Measurements from ENCODE around the gene PLAAT5. TPM values are rescaled to one million over a fixed set of nuclear protein-coding genes. Genes with fewer than 3 reads are reported as not detected.

The PLAAT5 gene
- total RNA-seq, 4 donors from 2014 or later, result 0.34 to 1.1 (median 0.59) TPM

DNA sequence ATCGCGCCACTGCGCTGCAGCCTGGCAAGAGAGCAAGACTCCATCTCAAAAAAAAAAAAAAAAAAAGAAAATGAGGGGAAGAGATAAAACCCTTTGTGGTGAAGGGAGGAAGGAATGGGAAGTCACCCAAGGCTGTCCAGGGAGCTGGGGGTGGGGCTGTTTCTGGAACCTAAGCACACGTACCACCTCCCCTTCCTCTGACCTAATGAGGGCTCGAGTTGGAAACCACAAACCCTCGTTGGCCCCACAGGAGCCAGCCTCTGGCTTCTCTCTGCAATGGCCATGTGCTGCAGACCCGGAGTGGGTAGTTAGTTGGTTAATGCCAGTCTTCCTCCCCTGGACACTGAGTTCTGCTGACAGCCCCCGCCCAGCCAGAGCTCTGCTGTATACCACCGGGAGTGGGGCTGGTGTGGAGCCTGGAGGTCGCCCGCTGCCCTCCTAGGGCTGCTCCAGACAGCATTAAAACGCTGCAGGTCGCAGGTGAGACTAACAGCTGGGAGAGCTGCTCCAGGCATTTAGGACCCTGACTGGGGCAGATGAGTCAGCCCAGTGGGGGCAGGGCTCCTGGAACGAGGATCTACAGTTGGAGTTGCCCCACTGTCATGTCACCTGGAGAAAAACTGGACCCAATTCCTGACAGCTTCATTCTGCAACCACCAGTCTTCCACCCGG lies 15.0 kb upstream of the PLAAT5 start, which contains the start of gene LGALS12:
LGALS12 (plus strand) TSS at position 228 of the 672 bp plus-strand sequence; CDS start at position 603, 375 bp downstream.
- Histone ChIP-seq H3K27me3 (no peaks in the 10 kb centered on the region), H3K36me3 (no peaks in the 10 kb centered on the region), H3K4me3 (replicated peaks in 1 of 3) (no peak within 1 kb of the TSS), H3K4me1 (peaks cover 0 to 15% of the 10 kb centered on the region in 2 donors), H3K9me3 (no peaks in the 10 kb centered on the region), H3K27ac (no peak within 1 kb of the TSS)
- no peak for DNase-seq
- 73% methylated on average over 12 to 15 of the region's 15 CpGs for WGBS, 2 donors
- TF ChIP-seq POLR2A (IDR thresholded peaks at IDR 0.05) (no peak), CTCF (IDR thresholded peaks at IDR 0.05) (no peak)
- intact Hi-C loops (cut with DNase I), result no loop called here

DNA sequence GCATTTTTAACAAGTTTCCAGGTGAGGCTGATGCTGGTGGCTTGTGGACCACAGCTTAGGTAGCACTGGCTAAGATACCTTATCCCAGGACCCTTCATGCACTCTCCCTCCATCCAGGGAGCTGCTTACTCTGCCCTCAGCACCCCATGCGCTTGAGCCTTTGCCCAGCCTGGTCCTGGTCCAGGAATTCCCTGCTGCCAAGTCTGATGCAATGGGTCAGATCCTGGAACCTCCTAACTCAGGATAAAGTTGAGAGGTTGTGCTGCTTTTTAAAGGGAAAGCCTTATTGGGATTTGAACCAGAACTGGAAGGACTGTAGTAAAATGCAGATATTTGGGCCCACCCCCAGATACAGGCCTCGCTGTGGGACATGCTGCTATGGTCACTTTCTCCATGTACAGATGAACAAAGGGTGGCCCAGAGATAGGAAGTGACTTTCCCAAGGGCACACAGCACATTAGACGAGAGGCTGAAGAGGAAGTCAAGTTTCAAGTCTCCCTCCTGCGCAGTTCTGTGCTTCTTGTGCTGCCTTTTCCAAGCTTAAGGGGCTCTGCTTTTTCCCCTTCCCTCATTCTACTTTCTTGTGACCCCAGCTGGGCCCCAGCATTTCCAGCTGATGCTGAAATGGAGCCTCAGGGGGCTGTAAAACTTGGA lies 14.1 kb upstream of the PLAAT5 start:
- TF ChIP-seq CTCF (IDR thresholded peaks at IDR 0.05) (no peak), POLR2A (IDR thresholded peaks at IDR 0.05) (no peak)
- no peak overlapping the region for H3K4me3 ChIP-seq (replicated peaks in 1 of 3)
- peak; percentile 38 to 55 for DNase-seq
- intact Hi-C loops (cut with DNase I), result no loop called here
- no peaks in the 10 kb centered on the region for H3K27me3 ChIP-seq
- H3K4me1 ChIP-seq, result peaks cover 0 to 8% of the 10 kb centered on the region in 2 donors
- H3K9me3 ChIP-seq, result no peaks in the 10 kb centered on the region
- H3K36me3 ChIP-seq, result no peaks in the 10 kb centered on the region
- WGBS, 2 donors, result 66 to 73% methylated on average over 4 of the region's 4 CpGs
- no peak overlapping the region for H3K27ac ChIP-seq

DNA sequence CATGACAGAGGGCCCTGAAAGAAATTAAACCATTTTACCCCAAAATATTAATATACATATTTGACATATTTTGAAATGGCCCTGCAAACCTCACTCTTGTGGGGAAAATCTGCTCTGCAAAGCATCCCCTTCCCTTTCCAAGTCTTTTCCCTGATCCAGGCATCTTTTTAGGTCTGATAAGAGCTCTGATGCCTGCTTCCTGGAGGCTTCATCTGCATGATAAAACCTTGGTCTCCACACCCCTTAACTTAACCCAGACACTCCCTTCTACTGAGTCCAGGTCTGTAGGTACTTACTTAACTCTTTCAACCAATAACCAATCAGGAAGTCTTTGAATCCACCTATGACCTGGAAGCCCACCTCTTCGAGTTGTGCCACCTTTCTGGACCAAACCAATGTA lies 13.1 kb upstream of the PLAAT5 start:
- H3K36me3 ChIP-seq, result no peaks in the 10 kb centered on the region
- no peak overlapping the region for H3K27ac ChIP-seq
- H3K4me1 ChIP-seq, result peaks cover 0 to 7% of the 10 kb centered on the region in 2 donors
- intact Hi-C loops (cut with DNase I), result no loop called here
- H3K9me3 ChIP-seq, result no peaks in the 10 kb centered on the region
- DNase-seq, result no peak
- no peak for TF ChIP-seq POLR2A (IDR thresholded peaks at IDR 0.05)
- TF ChIP-seq CTCF (IDR thresholded peaks at IDR 0.05), result no peak
- H3K4me3 ChIP-seq (replicated peaks in 1 of 3), result no peak overlapping the region
- 87 to 92% methylated on average over 1 of the region's 1 CpG for WGBS, 2 donors
- no peaks in the 10 kb centered on the region for H3K27me3 ChIP-seq

DNA sequence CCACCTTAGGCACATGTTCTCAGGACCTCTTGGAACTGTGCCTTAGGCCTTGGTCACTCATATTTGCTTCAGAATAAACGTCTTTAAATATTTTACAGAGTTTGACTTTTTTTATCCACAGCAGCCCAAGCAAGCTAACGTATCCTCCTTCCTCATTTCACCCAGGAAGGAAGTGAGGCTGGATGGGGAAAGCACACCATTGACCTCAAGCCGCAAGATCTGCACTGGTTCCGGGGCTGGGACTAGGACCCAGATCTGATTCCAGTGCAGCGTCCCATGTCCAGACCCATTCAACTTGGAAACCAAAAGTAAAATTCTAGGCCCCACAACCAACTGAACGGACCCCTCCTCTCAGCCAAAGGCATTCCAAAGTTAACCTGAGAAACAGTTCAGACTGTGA lies 12.5 kb upstream of the PLAAT5 start:
- 79 to 84% methylated on average over 6 of the region's 6 CpGs for WGBS, 2 donors
- no peaks in the 10 kb centered on the region for H3K9me3 ChIP-seq
- H3K27ac ChIP-seq, result no peak overlapping the region
- H3K36me3 ChIP-seq, result no peaks in the 10 kb centered on the region
- peaks cover 0 to 7% of the 10 kb centered on the region in 2 donors for H3K4me1 ChIP-seq
- no peak for DNase-seq
- no peak for TF ChIP-seq CTCF (IDR thresholded peaks at IDR 0.05)
- TF ChIP-seq POLR2A (IDR thresholded peaks at IDR 0.05), result no peak
- no peak overlapping the region for H3K4me3 ChIP-seq (replicated peaks in 1 of 3)
- H3K27me3 ChIP-seq, result no peaks in the 10 kb centered on the region
- intact Hi-C loops (cut with DNase I), result no loop called here

- Histone ChIP-seq H3K27ac (no peak overlapping the region), H3K27me3 (no peaks in the 10 kb centered on the region), H3K4me1 (peaks cover 0 to 7% of the 10 kb centered on the region in 2 donors), H3K9me3 (no peaks in the 10 kb centered on the region), H3K4me3 (replicated peaks in 1 of 3) (no peak overlapping the region), H3K36me3 (no peaks in the 10 kb centered on the region)
- DNase-seq, result no peak
- WGBS, 2 donors, result 82 to 84% methylated on average over 2 of the region's 2 CpGs
- TF ChIP-seq POLR2A (IDR thresholded peaks at IDR 0.05) (no peak), CTCF (IDR thresholded peaks at IDR 0.05) (no peak)
- intact Hi-C loops (cut with DNase I), result no loop called here
Measured at GRCh38 chr11:63502252-63502820, 11.4 kb upstream of the PLAAT5 start.

All from thyroid gland (tissue), 4 donors.